ENCODE measurements around the gene APOB.

The APOB gene

DNA sequence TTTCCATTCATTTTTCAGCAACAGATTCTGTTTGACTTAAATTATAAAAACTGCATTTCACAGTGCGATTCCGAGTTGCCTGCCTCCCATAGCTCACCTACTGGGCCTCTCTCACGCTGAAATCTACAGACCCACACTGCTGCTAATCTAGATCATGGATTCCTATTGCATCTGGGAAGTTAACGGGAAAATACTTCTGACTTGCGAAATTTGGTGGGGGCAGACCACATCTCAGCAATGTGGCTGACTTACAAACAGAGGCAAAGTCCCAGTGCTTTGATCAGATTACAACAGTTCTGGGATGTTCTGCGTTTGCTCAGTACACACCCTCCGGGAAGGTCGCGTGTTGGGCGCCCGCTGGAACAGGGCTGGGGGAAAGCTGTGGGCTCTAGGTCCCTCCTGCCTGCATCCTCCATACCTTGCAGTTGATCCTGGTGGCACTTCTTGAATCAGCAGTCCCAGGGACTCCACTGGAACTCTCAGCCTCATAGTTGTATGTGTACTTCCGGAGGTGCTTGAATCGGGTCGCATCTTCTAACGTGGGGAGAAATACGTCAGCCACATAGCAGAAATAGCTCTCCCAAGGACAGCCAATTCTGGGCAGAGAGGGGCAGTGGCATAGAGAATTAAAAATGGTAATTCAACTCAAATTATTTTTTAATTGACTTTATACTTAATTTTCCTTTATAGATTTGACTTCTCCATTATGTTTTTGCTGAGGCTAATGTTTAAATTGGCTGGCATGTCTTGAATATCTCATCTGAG is 1.7 kb downstream of the APOB start:
- H3K4me3 ChIP-seq (ENCODE audit: low read length) = no peak overlapping the region
- H3K27me3 ChIP-seq (ENCODE audit: control insufficient read depth, insufficient read depth, low read length) = no peaks in the 10 kb centered on the region
- H3K27ac ChIP-seq (ENCODE audit: low read depth, low read length) = no peak overlapping the region

DNA sequence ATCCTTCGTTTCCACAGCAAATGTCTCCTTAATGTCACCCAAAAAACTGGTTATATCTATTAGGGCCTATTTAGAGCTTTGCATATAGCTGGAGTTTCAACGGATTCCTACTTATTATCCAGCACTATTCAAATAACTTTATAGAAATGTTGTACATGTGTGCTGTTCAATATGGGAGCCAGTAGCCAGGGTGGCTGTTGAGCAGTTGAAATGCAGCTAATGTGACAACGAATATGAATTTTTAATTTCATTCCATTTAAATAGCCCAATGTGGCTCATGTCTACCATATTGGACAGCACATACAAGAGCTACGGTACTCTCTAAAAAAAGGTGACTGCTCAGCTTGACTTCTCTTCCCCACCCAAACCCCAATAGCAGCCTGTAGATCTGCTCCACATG is 2.4 kb downstream of the APOB start:
- Histone ChIP-seq H3K4me1 (ENCODE audit: control insufficient read depth, insufficient read depth, low read length) (peaks cover 7% of the 10 kb centered on the region), H3K4me3 (ENCODE audit: low read length) (no peak overlapping the region), H3K27ac (ENCODE audit: low read depth, low read length) (no peak overlapping the region), H3K27me3 (ENCODE audit: control insufficient read depth, insufficient read depth, low read length) (no peaks in the 10 kb centered on the region), H3K9ac (ENCODE audit: low read length) (no peak overlapping the region), H3K36me3 (ENCODE audit: control insufficient read depth, insufficient read depth, low read length) (no peaks in the 10 kb centered on the region)

More for the DNA sequence above, 1.7 kb downstream of the APOB start:
- Histone ChIP-seq H3K9ac (ENCODE audit: low read length) (no peak overlapping the region), H3K4me1 (ENCODE audit: control insufficient read depth, insufficient read depth, low read length) (peaks cover 7% of the 10 kb centered on the region), H3K36me3 (ENCODE audit: control insufficient read depth, insufficient read depth, low read length) (no peaks in the 10 kb centered on the region)

DNA sequence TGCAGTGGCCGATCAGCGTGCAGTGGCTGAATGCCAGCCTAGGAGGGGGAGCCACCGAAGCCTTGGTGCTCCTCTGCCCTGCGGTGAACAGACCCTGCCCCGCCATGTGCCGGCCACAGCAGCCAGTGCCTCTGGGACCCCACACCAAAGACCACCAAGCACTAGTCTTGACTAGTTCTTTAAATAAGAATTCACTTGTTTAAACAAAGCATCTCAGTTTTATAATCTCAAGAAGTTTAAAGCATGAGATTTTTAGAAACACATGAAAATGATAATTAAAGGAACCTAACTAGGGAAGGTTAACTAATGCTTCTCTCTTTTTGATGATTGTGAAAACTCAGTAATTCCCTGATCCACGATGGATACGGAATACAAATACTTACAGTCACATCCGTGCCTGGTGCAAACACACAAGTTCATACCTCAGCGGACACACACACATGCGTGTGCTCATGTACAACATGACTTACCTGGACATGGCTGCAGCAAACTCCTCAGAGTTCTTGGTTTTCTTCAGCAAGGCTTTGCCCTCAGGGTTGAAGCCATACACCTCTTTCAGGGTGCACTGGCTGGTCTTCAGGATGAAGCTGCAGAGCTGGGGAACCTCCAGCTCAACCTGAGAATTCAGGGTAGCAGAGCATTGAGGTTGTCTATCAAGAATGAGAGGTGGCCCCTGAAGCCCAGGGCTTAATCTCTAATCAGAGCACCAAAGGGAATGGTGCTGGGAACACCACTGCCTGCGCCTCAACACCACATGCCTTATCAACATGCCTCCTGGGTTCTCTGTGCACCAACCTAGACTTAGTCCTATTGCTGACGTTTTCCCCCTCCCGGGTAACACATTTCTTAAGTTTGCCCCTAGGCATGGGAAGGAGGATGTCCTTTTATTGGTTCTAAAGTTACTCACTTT is 3.1 kb downstream of the APOB start:
- H3K27ac ChIP-seq (ENCODE audit: low read depth, low read length) = no peak overlapping the region
- no peak overlapping the region for H3K9ac ChIP-seq (ENCODE audit: low read length)
- no peaks in the 10 kb centered on the region for H3K36me3 ChIP-seq (ENCODE audit: control insufficient read depth, insufficient read depth, low read length)
- peaks cover 7% of the 10 kb centered on the region for H3K4me1 ChIP-seq (ENCODE audit: control insufficient read depth, insufficient read depth, low read length)
- H3K4me3 ChIP-seq (ENCODE audit: low read length) = no peak overlapping the region
- H3K27me3 ChIP-seq (ENCODE audit: control insufficient read depth, insufficient read depth, low read length) = no peaks in the 10 kb centered on the region

DNA sequence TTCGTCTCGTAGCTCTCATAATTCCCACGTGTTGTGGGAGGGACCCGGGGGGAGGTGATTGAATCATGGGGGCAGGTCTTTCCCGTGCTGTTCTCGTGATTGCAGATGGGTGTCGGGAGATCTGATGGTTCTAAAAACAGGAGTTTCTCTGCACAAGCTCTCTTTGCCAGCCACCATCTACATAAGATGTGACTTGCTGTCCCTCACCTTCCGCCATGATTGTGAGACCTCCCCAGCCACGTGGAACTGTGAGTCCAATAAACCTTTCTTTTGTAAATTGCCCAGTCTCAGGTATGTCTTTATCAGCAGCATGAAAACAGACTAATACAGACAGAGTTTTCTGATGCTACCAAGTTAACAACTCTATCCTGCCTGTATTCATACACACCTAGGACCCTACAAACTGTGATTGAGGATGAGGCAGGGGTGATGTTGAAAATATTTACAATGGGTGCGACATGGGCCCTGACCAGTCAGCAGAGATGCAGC is 3.9 kb downstream of the APOB start:
- Histone ChIP-seq H3K4me1 (ENCODE audit: control insufficient read depth, insufficient read depth, low read length) (peaks cover 7% of the 10 kb centered on the region), H3K4me3 (ENCODE audit: low read length) (no peak overlapping the region), H3K27me3 (ENCODE audit: control insufficient read depth, insufficient read depth, low read length) (no peaks in the 10 kb centered on the region), H3K9ac (ENCODE audit: low read length) (no peak overlapping the region), H3K27ac (ENCODE audit: low read depth, low read length) (no peak overlapping the region), H3K36me3 (ENCODE audit: control insufficient read depth, insufficient read depth, low read length) (no peaks in the 10 kb centered on the region)

DNA sequence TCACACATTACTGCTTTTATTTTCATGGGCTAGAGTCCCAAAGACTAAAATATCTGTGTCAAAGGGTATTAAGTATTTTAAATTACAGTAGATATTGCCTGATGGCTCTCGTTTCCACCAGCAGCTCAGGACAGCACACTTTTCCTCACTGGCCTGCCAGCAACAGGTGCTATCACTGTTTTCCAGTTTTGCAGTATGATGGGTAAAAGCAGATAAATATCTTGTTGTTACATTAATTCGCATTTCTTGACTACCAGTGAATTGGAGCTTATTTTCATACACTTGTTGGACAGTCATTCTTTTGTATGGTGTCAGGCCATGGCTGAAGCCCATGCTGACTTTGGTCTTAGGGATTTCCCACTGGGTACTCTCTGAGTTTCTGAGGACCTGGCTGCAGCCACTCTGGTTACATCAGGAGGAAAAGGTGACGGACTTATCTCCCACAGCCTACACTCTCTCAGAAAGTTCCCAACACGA is 4.8 kb downstream of the APOB start:
- no peaks in the 10 kb centered on the region for H3K36me3 ChIP-seq (ENCODE audit: control insufficient read depth, insufficient read depth, low read length)
- H3K4me1 ChIP-seq (ENCODE audit: control insufficient read depth, insufficient read depth, low read length) = peaks cover 7% of the 10 kb centered on the region
- H3K4me3 ChIP-seq (ENCODE audit: low read length) = no peak overlapping the region
- H3K27me3 ChIP-seq (ENCODE audit: control insufficient read depth, insufficient read depth, low read length) = no peaks in the 10 kb centered on the region
- no peak overlapping the region for H3K9ac ChIP-seq (ENCODE audit: low read length)
- H3K27ac ChIP-seq (ENCODE audit: low read depth, low read length) = peak overlapping the region; percentile 61

DNA sequence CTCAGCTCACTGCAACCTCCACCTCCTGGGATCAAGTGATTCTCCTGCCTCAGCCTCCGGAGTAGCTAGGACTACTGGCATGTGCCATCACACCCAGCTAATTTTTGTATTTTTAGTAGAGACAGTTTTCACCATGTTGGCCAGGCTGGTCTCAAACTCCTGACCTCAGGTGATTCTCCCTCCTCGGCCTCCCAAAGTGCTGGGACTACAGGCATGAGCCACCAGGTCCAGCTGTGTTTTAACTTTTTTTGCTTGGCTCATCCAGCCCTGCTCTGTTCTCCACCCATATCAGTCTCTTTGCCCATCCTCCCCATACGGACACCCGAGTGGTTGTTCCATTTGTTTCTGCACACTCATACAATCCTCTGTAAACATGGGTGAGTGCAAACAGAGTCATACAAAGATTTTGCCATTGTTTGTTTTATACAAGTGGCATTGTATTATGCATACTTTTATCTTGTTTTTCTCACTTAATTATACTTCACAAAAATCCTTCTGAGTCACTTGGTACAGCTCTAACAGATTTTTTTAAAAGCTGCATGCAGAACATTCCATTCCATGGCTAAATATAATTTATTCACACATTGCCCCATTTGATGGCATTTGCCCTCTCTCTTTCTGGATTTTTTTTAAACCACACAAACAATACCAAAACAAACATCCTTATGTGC is 5.3 kb downstream of the APOB start:
- H3K27me3 ChIP-seq (ENCODE audit: control insufficient read depth, insufficient read depth, low read length) = no peaks in the 10 kb centered on the region
- peak overlapping the region; percentile 61 for H3K27ac ChIP-seq (ENCODE audit: low read depth, low read length)
- H3K4me1 ChIP-seq (ENCODE audit: control insufficient read depth, insufficient read depth, low read length) = peaks cover 7% of the 10 kb centered on the region
- no peaks in the 10 kb centered on the region for H3K36me3 ChIP-seq (ENCODE audit: control insufficient read depth, insufficient read depth, low read length)
- H3K9ac ChIP-seq (ENCODE audit: low read length) = no peak overlapping the region
- H3K4me3 ChIP-seq (ENCODE audit: low read length) = no peak overlapping the region

DNA sequence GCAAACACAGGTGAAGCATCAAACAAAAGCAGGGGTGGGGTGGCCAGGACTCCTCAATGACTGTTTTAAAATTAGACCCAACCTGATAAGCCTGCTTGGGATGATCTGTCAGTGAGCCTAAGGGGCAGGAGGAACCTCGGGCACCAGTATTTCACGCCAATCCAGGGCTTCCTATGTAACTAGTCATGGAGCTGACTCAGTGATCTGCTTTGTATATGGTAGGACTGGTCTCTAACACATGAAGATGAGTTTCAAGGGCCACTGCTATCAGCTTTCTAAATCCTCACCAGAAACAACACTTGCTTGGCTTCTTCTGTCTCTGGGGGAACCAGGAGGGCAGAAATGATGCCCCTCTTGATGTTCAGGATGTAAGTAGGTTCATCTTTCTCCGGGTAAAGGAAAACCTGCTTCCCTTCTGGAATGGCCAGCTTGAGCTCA is 6.2 kb downstream of the APOB start:
- H3K4me3 ChIP-seq (ENCODE audit: low read length) = no peak overlapping the region
- H3K4me1 ChIP-seq (ENCODE audit: control insufficient read depth, insufficient read depth, low read length) = peaks cover 7% of the 10 kb centered on the region
- no peaks in the 10 kb centered on the region for H3K27me3 ChIP-seq (ENCODE audit: control insufficient read depth, insufficient read depth, low read length)
- no peak overlapping the region for H3K27ac ChIP-seq (ENCODE audit: low read depth, low read length)
- no peak overlapping the region for H3K9ac ChIP-seq (ENCODE audit: low read length)
- no peaks in the 10 kb centered on the region for H3K36me3 ChIP-seq (ENCODE audit: control insufficient read depth, insufficient read depth, low read length)

DNA sequence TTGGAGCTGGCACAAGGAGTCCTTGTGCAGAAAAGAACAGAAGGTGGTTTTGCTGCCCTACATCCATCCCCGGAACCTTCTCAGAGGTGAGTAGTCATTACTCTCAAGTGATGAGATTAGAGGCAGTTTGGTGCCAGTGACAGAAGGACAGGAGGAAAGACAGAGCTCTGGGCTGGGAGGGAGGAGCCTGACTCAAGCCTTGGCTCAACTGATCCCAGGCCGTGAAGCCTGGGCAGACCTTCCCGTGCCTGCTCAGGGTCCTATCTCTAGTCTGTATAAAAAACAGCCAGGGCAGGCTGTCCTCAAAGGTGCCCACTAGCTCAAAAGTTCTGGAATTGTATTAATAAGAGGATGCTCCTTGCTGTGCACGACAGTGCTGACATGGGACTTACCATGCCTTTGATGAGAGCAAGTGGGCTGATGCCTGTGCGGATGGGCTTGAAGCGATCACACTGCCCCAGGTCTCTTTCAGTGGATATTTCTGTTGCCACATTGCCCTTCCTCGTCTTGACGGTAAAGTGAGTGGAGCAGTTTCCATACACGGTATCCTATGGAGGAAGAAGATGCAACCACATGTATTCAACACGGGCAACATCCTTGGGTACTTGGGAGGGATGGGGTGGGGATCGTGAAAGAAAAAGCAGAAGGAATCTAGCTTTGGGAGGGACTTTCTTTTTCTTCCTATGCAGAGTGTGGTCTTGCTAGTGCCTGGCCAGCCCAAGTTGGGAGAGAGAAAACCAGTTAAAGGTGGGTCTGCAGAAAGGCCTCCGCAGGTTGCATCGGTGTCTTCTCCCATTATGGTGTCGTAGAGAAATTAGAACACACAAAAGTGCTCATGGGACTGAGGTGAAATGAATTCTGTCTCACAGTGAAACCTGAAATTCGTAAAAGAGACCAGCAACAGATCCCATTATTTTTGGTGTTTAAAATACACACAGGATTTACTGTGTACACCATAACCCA is 6.9 kb downstream of the APOB start:
- H3K4me3 ChIP-seq (ENCODE audit: low read length) = no peak overlapping the region
- no peaks in the 10 kb centered on the region for H3K27me3 ChIP-seq (ENCODE audit: control insufficient read depth, insufficient read depth, low read length)
- H3K27ac ChIP-seq (ENCODE audit: low read depth, low read length) = no peak overlapping the region
- H3K36me3 ChIP-seq (ENCODE audit: control insufficient read depth, insufficient read depth, low read length) = no peaks in the 10 kb centered on the region
- peaks cover 7% of the 10 kb centered on the region for H3K4me1 ChIP-seq (ENCODE audit: control insufficient read depth, insufficient read depth, low read length)
- no peak overlapping the region for H3K9ac ChIP-seq (ENCODE audit: low read length)

DNA sequence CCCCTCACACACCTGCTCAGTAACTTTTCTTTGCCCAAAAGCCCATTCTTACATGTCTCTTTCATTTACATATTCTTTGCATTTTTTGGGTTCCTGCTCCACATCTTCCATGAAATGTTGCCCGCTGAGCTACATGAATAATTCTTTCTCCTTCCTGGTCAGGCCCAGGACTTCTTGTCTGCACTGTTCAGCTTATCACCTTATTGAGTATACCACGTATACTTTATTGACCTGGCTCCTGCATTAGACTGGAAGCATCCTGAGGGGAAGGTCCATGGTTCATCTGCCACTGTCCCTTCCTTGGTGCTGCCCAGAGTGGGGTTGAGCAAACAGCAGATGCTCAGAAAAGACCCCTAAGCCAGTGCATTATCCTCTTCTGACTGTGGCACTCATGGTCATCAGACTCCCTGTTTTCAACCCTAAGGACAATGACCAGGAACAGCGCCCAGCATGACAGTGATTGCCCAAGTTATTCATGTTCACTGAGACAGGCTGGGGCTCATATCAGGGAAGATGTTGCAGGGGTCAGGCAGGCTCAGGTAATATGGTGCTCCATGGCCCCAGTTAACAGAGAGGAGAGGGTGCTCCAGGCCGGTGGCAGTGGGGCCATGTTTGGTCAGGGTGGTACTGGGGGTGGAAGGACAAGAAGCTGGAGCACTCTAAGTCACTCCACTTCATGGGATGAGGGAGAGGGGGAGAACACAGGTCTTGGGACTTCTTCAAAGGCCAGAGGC is 7.7 kb downstream of the APOB start:
- Histone ChIP-seq H3K9ac (ENCODE audit: low read length) (no peak overlapping the region), H3K4me3 (ENCODE audit: low read length) (no peak overlapping the region), H3K27ac (ENCODE audit: low read depth, low read length) (no peak overlapping the region), H3K4me1 (ENCODE audit: control insufficient read depth, insufficient read depth, low read length) (peaks cover 7% of the 10 kb centered on the region), H3K27me3 (ENCODE audit: control insufficient read depth, insufficient read depth, low read length) (no peaks in the 10 kb centered on the region), H3K36me3 (ENCODE audit: control insufficient read depth, insufficient read depth, low read length) (no peaks in the 10 kb centered on the region)

DNA sequence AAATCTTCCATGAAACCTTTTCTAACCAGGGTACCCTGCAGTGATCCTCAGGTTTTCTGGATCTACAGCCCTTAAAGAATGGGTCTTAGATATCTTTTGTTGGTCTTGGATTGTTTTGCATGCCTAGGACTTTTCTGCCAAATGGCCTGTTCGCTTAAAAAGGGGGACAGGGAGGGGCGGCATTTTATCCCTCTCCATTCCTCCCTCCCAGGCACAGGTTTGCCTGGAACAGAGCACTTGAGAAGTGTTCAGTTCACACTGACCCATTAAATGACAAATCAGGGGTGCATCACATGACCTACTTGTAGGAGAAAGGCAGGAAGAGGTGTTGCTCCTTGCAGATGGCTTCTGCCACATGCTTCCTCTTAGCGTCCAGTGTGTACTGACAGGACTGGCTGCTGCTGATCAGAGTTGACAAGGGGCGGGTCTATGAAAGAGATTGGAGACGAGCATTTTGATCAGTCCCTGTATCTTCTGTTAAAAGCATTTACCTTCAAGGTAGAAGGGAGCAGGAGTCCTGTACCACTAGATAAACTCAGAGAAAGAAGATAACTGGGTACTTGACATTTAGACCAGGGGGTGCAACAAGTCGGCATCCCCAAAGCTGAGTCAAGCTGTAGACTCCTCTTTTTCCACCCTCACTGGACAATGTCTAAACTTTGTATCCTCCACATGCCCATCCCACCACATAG is 8.4 kb downstream of the APOB start:
- Histone ChIP-seq H3K4me3 (ENCODE audit: low read length) (no peak overlapping the region), H3K4me1 (ENCODE audit: control insufficient read depth, insufficient read depth, low read length) (peaks cover 7% of the 10 kb centered on the region), H3K27ac (ENCODE audit: low read depth, low read length) (no peak overlapping the region), H3K36me3 (ENCODE audit: control insufficient read depth, insufficient read depth, low read length) (no peaks in the 10 kb centered on the region), H3K9ac (ENCODE audit: low read length) (no peak overlapping the region), H3K27me3 (ENCODE audit: control insufficient read depth, insufficient read depth, low read length) (no peaks in the 10 kb centered on the region)

DNA sequence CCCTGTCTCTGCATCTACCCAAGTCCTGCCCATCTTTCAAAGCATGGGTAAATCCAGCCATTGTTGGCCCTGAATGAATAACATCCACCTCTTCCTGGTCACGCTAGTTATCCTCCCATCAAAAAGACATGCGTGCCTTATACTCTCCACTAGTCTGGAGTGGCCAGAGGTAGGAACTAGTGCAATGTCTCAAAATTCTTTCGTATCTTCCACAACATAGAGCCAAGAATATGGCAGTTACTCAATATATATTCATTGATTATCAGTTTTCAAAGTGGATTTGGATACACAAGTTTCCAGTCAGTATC is 8.9 kb downstream of the APOB start:
- Histone ChIP-seq H3K4me1 (ENCODE audit: control insufficient read depth, insufficient read depth, low read length) (peaks cover 7% of the 10 kb centered on the region), H3K27me3 (ENCODE audit: control insufficient read depth, insufficient read depth, low read length) (no peaks in the 10 kb centered on the region), H3K36me3 (ENCODE audit: control insufficient read depth, insufficient read depth, low read length) (no peaks in the 10 kb centered on the region), H3K9ac (ENCODE audit: low read length) (no peak overlapping the region), H3K4me3 (ENCODE audit: low read length) (no peak overlapping the region), H3K27ac (ENCODE audit: low read depth, low read length) (no peak overlapping the region)
